Natural killer cell (primary cell): ENCODE data around the gene ST3GAL2. TPM values are rescaled to one million over a fixed set of nuclear protein-coding genes. Genes with fewer than 3 reads are reported as not detected.

Experiments
- ATAC-seq, 3 donors: fragments of 150-1000 bp in 2 of 3; fragments of 200-7000 bp in 1 of 3; cut with Tn5 transposase; 1 replicate in 1 of 3; 2 replicates in 2 of 3; pipeline ENCODE4 v1.10.0; 2021; ENCODE audit warnings: mild to moderate bottlenecking in 2 of 3, moderate library complexity in 2 of 3
- DNase-seq, 2 donors: peaks; one replicate each; pipeline versions ENCODE4 v3.0.0 to v3.0.0-alpha.2; 2013 to 2021; ENCODE audit warnings: mixed read lengths in 1 of 2
- H3K27ac ChIP-seq: one replicate; pipeline ENCODE4 v1.5.1; 2013; ENCODE audit warnings: mild to moderate bottlenecking, low read length
- H3K27me3 ChIP-seq: one replicate; pipeline ENCODE4 v1.6.1; 2013; ENCODE audit warnings: low read length; ENCODE audit not compliant: control insufficient read depth, insufficient read depth
- H3K36me3 ChIP-seq: one replicate; pipeline ENCODE4 v1.6.1; 2013; ENCODE audit warnings: low read length; ENCODE audit not compliant: control insufficient read depth, insufficient read depth
- H3K4me1 ChIP-seq: one replicate; pipeline ENCODE4 v1.6.1; 2013; ENCODE audit warnings: low read length; ENCODE audit not compliant: control insufficient read depth, insufficient read depth
- H3K4me3 ChIP-seq: one replicate; pipeline ENCODE4 v1.5.1; 2013; ENCODE audit warnings: low read length
- H3K9me3 ChIP-seq: one replicate; pipeline ENCODE4 v1.6.1; 2013; ENCODE audit warnings: low read length; ENCODE audit not compliant: control insufficient read depth, insufficient read depth
- H3K27ac Mint-ChIP-seq, 2 donors: one replicate each; pipeline ENCODE4 v1.8.0; 2022; ENCODE audit warnings: mild to moderate bottlenecking in 2 of 2, mixed read lengths in 2 of 2, moderate library complexity in 1 of 2
- H3K27me3 Mint-ChIP-seq, 2 donors: one replicate each; pipeline ENCODE4 v1.8.0; 2022; ENCODE audit warnings: low read depth in 2 of 2, mixed read lengths in 2 of 2
- H3K36me3 Mint-ChIP-seq: one replicate; pipeline ENCODE4 v1.8.0; 2022; ENCODE audit warnings: mixed read lengths
- H3K4me1 Mint-ChIP-seq, 2 donors: one replicate each; pipeline ENCODE4 v1.8.0; 2022; ENCODE audit warnings: mixed read lengths in 2 of 2
- H3K4me3 Mint-ChIP-seq: one replicate; pipeline ENCODE4 v1.8.0; 2022; ENCODE audit warnings: mild to moderate bottlenecking, moderate library complexity, mixed read lengths
- H3K9me3 Mint-ChIP-seq, 2 donors: one replicate each; pipeline ENCODE4 v1.8.0; 2022; ENCODE audit warnings: mixed read lengths in 2 of 2
- WGBS: methylation state at CpG from one replicate; pipeline ENCODE4 v1.1.7; 2013; ENCODE audit warnings: missing lambda C conversion rate; ENCODE audit not compliant: insufficient coverage; 5-methylcytosine and 5-hydroxymethylcytosine counted together
- intact Hi-C: fragments of 100-400 bp; cut with micrococcal nuclease; formaldehyde crosslinking; loops from one replicate; pipeline ENCODE4 v1.14.2; 2022
- total RNA-seq, 4 donors: library from RNA; stranded (reverse); fragments of 120-200 nt in 1 of 4; gene quantifications; one replicate each; pipeline versions ENCODE4 v1.2.3 to v1.2.4, GENCODE V29; 2013 to 2022
- TF ChIP-seq, protein P1 (sequence below): fragments of 200-600 bp; IDR thresholded peaks from one replicate; pipeline ENCODE4 v1.8.0; 2022; ENCODE audit warnings: antibody characterized with exemption

The ST3GAL2 gene
- total RNA-seq, 3 donors from 2014 or later (not counting 1 experiment from before 2014, with no cell fraction given), result 25.9 to 39.1 (median 36.9) TPM

DNA sequence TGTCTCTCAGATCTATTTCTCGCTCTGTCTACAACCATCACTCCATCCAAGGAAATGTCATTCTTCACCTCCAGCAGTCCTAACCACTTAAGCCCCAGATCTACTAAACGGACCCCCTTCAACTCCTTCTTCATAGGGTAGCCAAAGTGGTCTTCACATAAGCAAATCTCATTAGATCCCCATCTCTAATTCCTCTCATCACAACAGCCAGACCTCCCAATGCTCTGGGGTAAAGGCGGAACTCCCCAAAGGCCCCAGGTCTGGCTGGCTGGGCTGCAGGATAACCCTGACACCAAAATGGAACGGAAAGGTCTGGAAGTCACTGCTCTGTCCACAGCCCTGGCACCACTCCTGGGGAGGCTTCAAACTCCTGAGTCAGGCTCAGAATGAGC, 11.1 kb downstream of the ST3GAL2 start:
- 50% methylated on average over 4 of the region's 4 CpGs for WGBS
- Mint-ChIP-seq H3K4me1 (peaks cover 45 to 56% of the 10 kb centered on the region in 2 donors), H3K36me3 (no peaks in the 10 kb centered on the region), H3K27me3 (no peaks in the 10 kb centered on the region), H3K4me3 (peak overlapping the region; percentile 51), H3K27ac (peak overlapping the region; percentile 83 to 87), H3K9me3 (no peaks in the 10 kb centered on the region)
- intact Hi-C loops, result no loop called here
- Histone ChIP-seq H3K27ac (peak overlapping the region; percentile 81), H3K4me3 (no peak overlapping the region), H3K36me3 (peaks cover 5% of the 10 kb centered on the region), H3K27me3 (no peaks in the 10 kb centered on the region), H3K9me3 (no peaks in the 10 kb centered on the region), H3K4me1 (peaks cover 59% of the 10 kb centered on the region)
- no peak for ATAC-seq
- DNase-seq, result no peak
- TF ChIP-seq, protein P1, sequence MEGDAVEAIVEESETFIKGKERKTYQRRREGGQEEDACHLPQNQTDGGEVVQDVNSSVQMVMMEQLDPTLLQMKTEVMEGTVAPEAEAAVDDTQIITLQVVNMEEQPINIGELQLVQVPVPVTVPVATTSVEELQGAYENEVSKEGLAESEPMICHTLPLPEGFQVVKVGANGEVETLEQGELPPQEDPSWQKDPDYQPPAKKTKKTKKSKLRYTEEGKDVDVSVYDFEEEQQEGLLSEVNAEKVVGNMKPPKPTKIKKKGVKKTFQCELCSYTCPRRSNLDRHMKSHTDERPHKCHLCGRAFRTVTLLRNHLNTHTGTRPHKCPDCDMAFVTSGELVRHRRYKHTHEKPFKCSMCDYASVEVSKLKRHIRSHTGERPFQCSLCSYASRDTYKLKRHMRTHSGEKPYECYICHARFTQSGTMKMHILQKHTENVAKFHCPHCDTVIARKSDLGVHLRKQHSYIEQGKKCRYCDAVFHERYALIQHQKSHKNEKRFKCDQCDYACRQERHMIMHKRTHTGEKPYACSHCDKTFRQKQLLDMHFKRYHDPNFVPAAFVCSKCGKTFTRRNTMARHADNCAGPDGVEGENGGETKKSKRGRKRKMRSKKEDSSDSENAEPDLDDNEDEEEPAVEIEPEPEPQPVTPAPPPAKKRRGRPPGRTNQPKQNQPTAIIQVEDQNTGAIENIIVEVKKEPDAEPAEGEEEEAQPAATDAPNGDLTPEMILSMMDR, result no peak

DNA sequence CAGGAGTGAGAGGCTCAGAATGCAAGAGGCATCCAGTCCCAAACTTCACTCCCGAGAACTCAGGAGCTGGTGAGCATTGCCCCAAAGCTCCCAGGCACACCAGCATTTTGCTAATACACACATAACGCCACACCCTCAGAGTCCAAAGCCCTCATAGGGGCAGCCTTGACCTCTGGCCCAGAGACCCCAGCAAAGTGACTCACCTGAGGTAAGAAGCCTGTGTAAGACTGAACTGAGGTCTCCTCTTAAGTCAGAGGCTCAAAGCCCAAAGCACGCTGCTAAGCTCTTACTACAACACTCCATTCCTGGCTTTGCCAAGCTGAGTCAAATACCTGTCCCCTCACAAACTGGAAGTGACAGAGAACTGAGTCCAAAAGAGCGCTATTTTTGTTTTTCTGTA, 16.4 kb downstream of the ST3GAL2 start:
- 97% methylated on average over 4 of the region's 4 CpGs for WGBS
- H3K27me3 ChIP-seq, result no peaks in the 10 kb centered on the region
- H3K27me3 Mint-ChIP-seq, result no peaks in the 10 kb centered on the region
- no peak overlapping the region for H3K27ac Mint-ChIP-seq
- intact Hi-C loops, result no loop called here
- H3K9me3 ChIP-seq, result no peaks in the 10 kb centered on the region
- H3K36me3 ChIP-seq, result peaks cover 5% of the 10 kb centered on the region
- DNase-seq (no peak), ATAC-seq (no peak)
- H3K4me3 Mint-ChIP-seq, result no peak overlapping the region
- TF ChIP-seq, protein P1, result no peak
- peaks cover 23% of the 10 kb centered on the region for H3K4me1 ChIP-seq
- H3K9me3 Mint-ChIP-seq, result no peaks in the 10 kb centered on the region
- H3K4me1 Mint-ChIP-seq, result peaks cover 17 to 38% of the 10 kb centered on the region in 2 donors
- H3K36me3 Mint-ChIP-seq, result no peaks in the 10 kb centered on the region
- no peak overlapping the region for H3K4me3 ChIP-seq
- H3K27ac ChIP-seq, result no peak overlapping the region

DNA sequence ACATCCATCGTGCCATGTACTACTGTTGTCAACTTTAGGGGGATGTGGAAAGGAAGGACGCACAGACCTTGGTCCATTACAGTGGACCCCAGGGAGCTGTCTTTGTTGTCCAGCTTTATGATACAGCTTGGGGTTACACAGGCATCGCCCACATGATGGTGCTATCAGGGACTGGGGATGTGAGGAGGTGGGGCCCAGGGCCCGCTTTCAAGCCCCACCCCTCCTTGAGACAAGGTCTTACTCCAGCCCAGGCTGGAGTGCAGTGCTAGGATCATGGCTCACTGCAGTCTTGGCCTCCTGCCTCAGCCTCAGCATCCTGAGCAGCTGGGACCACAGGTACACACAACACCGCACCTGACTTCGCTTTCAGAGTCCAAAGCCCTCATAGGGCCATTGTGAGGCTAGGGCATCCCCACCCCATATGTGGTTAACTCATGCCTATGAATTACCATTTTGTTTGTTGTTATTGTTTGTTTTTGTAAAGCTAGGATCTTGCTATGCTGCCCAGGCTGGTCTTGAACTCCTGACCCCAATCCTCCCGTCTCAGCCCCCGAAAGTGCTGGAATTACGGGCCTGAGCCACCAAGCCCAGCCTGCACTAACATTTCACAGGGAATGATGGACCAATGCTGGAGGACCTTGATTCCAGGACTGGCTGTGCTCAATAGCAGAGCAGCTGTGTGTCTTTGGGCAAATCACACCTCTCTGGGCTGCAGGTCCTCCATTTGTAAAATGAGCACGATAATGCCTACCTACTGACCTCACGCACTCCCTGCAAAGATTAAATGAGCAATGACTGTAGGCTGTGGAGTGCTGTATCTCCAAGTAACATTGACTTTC, 17.2 kb downstream of the ST3GAL2 start:
- Mint-ChIP-seq H3K27ac (no peak overlapping the region), H3K36me3 (no peaks in the 10 kb centered on the region), H3K4me3 (no peak overlapping the region), H3K9me3 (no peaks in the 10 kb centered on the region), H3K27me3 (no peaks in the 10 kb centered on the region), H3K4me1 (peaks cover 10 to 33% of the 10 kb centered on the region in 2 donors)
- Histone ChIP-seq H3K27ac (no peak overlapping the region), H3K9me3 (no peaks in the 10 kb centered on the region), H3K4me3 (no peak overlapping the region), H3K4me1 (peaks cover 15% of the 10 kb centered on the region), H3K36me3 (peaks cover 5% of the 10 kb centered on the region), H3K27me3 (no peaks in the 10 kb centered on the region)
- ATAC-seq, result no peak
- TF ChIP-seq, protein P1, result no peak
- WGBS, result 98% methylated on average over 10 of the region's 11 CpGs
- intact Hi-C loops, result no loop called here
- no peak for DNase-seq

DNA sequence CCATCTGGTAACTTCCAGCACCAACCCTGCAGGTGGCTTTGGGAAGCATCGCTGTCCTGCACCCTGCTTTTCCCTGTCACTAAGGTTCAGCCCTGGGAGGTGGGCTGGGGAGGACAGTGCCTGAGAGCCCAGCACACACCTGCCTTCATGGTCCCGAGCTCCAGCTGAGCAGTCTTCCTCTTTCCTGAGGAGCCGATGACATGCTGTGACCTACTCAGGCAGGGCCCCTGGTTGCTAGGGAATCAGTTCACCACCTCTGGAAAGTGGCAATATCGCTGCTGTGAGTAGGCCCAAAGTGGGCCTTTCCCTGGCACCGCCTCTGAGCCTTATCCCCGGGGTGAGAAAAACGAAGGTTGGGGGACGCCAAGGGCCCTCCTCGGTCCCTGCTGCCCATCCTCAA, 17.9 kb downstream of the ST3GAL2 start:
- 96% methylated on average over 9 of the region's 9 CpGs for WGBS
- Mint-ChIP-seq H3K27me3 (no peaks in the 10 kb centered on the region), H3K36me3 (no peaks in the 10 kb centered on the region), H3K9me3 (no peaks in the 10 kb centered on the region), H3K4me3 (no peak overlapping the region), H3K27ac (no peak overlapping the region), H3K4me1 (peaks cover 10 to 33% of the 10 kb centered on the region in 2 donors)
- DNase-seq, result no peak
- no peak for ATAC-seq
- TF ChIP-seq, protein P1, result no peak
- H3K27ac ChIP-seq, result no peak overlapping the region
- H3K9me3 ChIP-seq, result no peaks in the 10 kb centered on the region
- H3K4me1 ChIP-seq, result peaks cover 15% of the 10 kb centered on the region
- intact Hi-C loops, result no loop called here
- H3K36me3 ChIP-seq, result peaks cover 5% of the 10 kb centered on the region
- no peak overlapping the region for H3K4me3 ChIP-seq
- H3K27me3 ChIP-seq, result no peaks in the 10 kb centered on the region
